ENCODE data around the gene FOXP2. TPM values are rescaled to one million over a fixed set of nuclear protein-coding genes. Genes with fewer than 3 reads are reported as not detected.

Gene FOXP2
- total RNA-seq, 1 experiment from 2014 or later: 0.66 TPM

GRCh38 chr7:114715907-114716306 is 301.3 kb downstream of the FOXP2 start:
- DNase-seq (ENCODE audit: low spot score): no peak

- no peak for DNase-seq (ENCODE audit: low spot score)
Measured at GRCh38 chr7:114718861-114719260, 304.2 kb downstream of the FOXP2 start.

GRCh38 chr7:114720725-114721124 is 306.1 kb downstream of the FOXP2 start:
- no peak for DNase-seq (ENCODE audit: low spot score)

- no peak for DNase-seq (ENCODE audit: low spot score)
Measured at GRCh38 chr7:114722562-114722961, 307.9 kb downstream of the FOXP2 start.

- no peak for DNase-seq (ENCODE audit: low spot score)
Measured at GRCh38 chr7:114723308-114723707, 308.7 kb downstream of the FOXP2 start.

- DNase-seq (ENCODE audit: low spot score): no peak
Measured at GRCh38 chr7:114740095-114740494, 325.5 kb downstream of the FOXP2 start.

GRCh38 chr7:114740941-114741340 is 326.3 kb downstream of the FOXP2 start:
- DNase-seq (ENCODE audit: low spot score): no peak

- DNase-seq (ENCODE audit: low spot score): no peak
Measured at GRCh38 chr7:114741911-114742310, 327.3 kb downstream of the FOXP2 start.

Small RNA genes within 50 kb of the gene (small RNA-seq; reads per million reads assigned to genes)
- gene MIR3666 (not detected), gene RNA5SP238 (not detected)

All from HT-29 (cell line).